GM18909 (cell line): ENCODE data around the gene BCAR3.
A peak's percentile ranks its signal among the peaks of the same experiment; 100 is the strongest.
"Not testable (repeated sequence)": the region's sequence is repeated elsewhere in the genome, so short reads cannot be mapped to it uniquely, and the experiment has no call there.

Source experiments
- ATAC-seq: cut with Tn5 transposase; IDR thresholded peaks from one replicate; pipeline ENCODE4 v1.9.1; 2021; ENCODE audit warnings: mild to moderate bottlenecking; ENCODE audit not compliant: unreplicated experiment, poor library complexity

BCAR3 gene

DNA sequence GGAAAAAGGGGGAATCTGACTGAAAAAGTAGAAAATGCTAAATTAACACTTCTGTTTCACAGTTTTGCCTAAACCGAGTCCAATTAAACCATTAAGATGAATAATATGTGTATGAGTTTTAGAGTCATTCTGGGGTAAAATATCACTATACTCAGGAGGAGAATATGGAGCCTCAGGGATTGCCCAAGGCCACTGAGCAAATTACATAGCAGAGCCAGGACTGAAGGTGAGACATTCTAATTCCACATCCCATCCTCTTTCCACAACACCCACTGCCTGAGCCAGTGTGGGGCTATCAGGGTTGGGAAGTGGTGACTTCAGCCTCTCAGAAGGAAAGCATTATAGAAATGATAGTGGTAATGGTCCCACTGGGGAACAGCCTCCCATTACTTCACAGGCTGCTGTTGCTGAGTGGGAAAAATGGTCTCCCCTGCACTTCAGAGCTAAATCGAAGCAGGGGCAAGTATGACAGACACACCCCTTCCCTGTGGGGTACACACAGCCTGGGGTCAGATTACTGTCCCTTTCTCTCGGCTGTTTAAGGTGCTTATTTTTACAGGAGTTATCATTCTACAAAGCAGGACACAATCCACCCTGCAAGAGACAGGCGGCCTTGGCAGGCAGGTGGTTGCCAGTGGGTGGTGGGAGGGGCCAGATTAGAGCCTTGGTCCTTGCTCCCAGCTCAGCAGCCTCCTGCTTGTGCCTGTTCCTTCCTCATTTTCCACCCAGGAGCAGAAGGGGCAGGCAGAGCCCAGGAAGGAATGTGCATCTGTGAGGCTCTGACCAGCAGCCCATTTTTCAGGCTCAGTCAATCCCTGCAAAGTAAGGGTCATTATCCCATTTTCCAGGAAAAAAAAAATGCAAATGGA, 9.5 kb upstream of the BCAR3 start:
- no peak for ATAC-seq

DNA sequence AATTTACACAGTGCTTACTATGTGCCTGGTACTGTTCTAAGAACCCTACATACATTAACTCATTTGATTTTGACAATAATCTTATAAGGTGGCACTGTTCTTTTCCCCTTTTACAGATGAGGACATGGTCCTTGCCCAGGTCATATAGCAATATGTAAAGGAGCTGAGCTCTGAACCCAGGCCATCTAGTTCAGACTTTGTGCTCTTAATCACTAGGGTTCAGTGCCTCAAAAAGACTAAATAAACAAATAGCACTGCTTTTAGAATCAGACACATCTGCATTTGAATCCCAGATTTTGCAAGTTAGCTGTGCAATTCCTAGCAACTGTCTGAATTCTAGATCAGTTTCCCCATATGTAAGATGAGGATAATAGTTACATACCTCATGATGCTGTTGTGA, 8.7 kb upstream of the BCAR3 start:
- no peak for ATAC-seq

DNA sequence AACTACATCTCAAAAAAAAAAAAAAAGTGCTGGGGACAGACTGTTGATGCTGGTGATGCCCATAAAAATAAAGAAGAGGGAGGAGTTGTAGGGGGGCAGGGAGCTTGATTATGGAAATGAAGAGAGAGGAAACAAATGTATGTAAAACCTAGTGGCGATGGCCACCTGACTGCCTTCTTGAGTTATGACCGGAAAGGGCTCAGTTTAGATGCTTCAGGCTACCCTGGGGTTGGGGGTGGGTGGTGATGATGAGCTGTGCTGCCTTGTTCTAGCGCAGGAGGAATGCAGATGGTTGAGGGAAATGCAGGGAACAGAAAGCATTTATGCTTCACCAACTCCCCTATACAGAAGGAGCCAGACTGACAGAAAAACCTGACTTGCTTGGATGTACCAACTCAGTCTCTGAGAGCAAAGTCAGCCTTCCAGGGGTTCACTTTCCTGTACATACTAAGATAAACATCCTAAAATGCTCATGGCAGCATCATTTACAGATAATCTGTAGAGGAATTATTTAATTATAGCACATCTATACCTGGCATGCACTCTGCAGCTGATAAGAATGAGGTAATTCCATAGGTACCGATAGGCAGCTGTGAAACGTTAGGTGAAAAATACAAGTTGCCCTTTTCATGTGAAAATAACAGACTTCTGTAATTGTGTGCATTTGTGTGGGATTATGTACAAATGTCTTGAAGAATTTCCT, 8.0 kb upstream of the BCAR3 start:
- ATAC-seq, result no peak

DNA sequence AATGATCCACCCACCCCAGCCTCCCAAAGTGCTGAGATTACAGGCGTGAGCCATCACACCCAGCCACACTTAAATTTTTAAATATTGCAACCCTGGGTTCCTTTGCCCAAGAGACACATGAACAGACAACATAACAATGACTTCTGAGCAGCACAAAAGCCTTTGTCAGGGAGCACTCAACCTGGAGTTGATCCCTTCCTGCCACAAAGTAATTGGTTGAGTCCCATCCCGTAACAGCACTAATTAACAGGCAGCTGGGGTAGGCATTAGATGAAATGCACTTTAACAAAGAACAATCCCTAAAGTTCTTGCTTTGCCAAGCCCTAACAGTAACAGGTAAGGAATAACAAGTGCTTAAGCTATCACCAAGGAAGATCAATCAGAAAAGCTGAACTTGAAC, 5.9 kb upstream of the BCAR3 start:
- ATAC-seq, result no peak

DNA sequence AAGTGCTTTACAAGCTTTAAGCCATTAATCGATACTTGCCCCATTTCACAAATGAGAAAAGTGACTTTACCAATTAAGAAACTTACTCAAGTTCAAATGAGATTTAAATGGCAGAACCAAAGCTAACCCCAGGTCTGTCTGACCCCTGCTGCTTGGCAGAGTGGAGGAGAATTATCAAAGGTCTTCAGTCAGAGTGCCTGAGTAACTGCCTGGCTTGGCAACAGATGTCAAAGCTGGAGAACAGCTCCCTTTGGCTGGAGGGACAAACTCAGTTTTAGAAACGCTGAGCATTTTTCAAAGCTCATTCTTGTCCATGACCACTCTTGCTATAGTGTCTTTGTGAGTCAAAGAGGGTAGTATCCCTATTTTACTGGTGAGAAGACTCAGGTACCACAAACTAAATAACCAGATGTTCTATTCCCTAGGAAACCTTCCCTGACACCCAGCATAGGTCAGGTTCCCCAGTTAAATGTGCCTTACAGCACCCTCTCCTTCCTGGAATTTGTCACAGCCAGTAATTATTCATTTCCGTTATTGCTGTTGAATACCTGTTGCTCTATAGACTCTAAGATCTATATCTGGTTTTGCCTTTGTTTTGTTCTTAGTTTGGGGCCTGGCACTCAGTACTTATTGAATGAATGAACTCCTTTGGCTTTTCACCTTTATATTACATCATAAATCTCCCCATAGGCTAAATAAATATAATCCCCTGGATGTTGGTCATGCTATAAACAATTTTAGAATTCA, 5.0 kb upstream of the BCAR3 start:
- ATAC-seq, result no peak

DNA sequence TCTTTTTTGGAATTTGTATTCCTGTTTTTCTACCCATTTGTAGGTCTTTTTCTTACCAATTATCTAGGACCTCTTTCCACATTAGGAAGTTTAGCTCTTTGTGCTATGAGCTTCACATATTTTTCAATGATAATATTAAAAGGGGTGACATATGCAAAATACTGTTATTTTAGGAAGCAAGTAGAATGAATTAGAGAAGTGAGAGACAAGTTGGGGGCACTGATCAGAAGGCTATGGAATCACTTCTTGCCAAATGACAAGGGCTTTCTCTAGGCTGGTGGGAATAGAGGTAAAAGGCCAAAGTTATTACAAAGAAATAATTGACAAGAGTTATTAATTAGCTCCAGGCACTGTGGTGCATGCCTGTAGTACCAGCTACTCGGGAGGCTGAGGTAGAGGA, 4.3 kb upstream of the BCAR3 start:
- no peak for ATAC-seq

DNA sequence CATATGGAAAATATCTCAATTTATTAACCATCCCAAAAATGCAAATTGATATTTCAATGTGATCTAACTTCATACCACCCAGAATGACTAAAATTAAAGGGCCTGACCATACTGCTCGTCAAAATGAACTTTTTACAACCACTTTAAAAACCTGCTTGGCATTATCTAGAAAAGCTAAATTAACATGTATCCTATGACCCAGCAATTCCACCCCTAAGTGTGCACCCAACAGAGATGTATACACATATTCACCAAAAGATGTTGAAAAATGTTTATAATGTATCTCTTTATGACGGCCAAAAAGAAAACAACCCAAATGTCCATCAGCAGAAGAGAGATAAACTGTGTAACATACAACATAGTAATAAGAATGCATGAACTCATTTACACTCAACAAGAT, 1.6 kb upstream of the BCAR3 start:
- ATAC-seq, result no peak

DNA sequence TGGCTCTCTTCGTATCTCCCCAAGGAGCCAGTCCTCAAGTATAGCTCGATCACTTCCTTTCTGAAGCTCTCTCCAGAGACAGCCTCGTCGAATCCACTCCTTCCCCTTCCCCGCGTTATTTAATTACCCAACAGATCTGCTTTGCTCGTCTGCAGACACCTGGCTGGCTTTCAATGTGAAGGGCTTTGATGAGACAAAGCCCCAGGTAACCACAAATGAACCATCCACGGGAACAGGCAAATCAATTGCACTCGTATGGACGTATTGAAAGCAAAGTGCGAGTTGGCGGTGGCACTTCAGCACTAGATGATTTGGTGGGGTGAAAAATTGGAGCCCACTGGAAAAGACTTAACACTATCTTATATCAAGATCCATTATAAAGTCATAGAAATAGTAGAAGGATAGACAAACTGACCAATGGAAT, 364 bp upstream of the BCAR3 start:
- ATAC-seq, result no peak

DNA sequence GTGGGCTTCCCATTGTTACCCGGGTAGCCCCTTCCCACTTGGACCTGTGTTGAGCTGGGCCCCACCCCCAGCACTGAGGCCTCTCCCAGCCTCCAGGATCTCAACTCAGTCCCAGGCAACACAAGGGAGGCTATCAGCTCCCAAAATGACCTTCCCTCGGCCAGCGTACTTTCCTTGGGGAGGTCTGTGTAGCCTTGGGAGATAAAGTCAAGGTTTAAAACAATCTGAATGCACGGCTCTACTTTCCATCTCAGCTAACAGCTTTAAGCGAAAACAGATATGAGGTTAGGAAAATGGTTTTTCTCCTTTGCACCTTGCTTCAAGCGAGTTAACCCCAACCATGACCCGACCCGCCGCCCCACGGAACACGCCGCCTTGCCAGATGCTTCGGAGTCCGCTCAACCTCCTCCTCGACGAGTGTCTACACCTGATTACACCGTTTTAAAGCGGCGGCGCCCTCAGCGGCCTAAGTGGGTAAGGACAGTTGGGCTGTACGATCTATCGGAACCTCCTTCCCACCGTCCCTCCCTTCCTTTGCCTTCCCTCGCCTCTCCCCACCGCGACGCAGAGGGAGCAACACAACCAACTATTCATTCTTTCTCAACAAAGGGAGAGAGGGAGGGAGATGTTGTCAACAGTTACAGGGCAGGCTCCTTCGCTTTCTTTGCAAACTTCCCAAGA, 1.1 kb downstream of the BCAR3 start:
- peak; percentile 67 for ATAC-seq

DNA sequence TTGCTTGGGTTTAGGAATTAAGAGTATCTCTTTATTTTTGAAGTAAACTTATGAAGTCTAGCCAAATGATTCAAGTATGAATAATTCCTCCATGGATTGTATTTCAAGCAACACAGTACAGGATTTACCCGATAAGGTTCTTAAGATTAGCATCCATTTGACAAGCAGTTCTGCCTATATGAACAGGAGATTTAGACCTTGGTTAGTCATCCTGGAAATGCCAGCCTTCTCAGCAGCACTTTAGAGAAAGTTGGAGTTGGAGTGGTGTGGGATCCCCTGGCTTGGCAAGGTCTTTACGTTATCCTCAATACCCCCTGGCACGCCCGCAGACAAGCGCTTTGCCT, 1.6 kb downstream of the BCAR3 start:
- ATAC-seq, result no peak

DNA sequence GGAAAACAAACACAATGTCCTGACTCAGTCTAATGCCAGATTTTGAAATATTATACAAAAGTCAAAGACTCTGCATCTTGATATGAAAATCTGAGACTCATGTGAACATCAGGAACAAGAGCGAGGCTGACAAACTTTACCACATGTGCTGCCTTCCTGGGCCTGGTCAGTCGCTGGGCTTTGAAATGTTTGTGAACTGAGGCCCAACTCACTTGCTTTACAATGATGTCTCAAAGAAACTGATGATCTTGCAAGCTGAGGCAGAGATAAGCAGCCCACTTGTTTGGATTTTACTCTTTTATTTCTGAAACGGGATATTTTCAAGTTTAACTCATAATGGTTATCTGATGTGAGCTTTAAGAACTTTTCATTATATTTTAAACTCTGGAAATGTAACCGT, 2.1 kb downstream of the BCAR3 start:
- ATAC-seq, result no peak

DNA sequence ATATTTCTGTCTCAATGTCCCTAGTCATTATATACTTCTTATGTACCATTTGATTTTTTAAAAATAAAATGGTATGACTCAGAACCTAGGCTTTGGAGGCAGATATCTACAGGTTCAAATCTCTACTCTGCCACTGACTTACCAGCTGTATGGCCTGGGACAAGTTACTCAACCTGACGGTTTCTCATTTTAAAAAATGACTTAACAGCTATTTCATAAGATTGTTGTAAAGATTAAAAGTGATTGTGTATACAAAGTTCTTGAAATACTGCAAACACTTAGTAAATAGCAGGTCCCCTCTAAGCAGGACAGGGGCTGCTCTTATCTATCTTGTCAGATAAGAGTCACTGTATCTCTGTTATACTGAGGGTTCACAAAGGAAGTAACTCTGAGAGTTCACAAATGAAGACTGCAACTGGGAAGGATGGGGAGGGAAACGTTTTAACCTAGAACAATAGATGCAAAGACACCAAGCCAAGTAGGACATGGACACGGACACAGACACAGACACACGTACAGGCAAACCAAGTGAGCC, 2.6 kb downstream of the BCAR3 start:
- ATAC-seq, result no peak

DNA sequence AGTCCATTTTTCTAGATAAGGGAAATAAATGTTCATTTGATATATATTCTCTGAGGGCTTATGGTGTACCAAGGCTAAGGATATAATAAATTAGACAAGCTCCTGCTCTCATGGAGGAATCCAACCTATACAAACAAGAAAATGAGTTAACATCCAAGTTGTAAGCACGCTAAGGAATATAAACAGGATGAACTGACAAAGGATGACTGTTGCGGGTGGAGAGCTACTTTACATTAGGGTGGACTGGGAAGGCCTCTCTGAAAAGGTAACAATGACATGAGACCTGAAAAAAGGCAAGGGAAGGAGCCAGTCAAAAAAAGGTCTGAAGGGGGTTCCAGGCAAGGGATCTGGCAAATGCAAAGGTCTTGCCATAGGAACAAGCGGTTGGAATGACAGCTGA, 3.1 kb downstream of the BCAR3 start:
- ATAC-seq, result no peak

DNA sequence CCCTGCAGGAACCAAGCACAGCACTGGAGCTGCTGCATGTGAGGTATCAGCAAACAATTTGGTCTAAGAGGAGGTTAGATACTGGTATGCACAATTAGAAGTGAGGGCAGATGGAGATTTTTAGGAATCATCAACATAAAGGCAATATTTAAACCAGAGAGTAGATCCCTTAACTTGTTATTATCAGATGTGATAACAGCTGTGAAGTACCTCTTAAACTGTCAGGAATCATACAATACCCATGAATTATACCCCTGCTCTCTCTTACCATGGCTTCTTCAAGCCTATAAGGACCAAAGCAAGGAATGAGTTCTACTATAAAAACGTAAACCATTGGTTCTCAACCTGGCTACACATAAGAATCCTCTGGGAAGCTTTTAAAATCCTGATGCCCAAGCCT, 3.9 kb downstream of the BCAR3 start:
- no peak for ATAC-seq

DNA sequence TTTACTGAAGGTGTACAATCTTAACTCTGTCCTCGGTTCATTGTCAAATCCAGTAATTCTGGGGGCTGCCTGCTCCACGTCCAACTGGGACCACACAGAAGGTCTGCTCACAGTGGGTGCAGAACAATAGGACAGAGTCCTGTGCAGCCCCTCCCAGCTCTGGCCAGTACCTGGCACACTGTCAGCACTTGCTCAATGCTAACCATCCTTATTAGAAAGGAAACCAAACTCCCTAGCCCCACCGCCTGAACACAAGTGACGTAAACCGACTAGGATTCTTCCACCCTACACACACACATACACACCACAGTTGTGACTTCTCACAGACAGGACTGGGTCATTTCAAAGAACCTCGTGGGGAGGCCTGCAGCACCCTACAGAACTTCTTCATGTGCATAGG, 5.2 kb downstream of the BCAR3 start:
- no peak for ATAC-seq

DNA sequence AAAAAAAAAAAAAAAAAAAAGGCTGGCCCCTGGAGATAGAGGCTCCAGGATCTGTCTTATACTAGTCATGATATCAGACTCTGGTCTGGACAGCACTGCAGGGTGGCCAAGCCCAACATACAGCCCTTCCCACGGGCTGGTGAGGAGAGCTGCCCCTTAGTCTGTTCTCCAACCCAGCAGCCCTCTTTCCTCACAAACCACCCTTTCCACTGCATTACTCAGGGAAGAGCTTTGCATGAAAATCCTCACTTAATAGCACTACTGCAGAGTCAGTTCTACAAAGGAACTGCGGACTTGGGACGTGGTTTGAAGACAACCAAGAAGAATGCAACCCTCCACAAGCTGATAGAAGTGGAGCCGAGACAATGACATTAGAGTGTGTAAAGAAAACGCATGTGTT, 5.7 kb downstream of the BCAR3 start:
- no peak for ATAC-seq

DNA sequence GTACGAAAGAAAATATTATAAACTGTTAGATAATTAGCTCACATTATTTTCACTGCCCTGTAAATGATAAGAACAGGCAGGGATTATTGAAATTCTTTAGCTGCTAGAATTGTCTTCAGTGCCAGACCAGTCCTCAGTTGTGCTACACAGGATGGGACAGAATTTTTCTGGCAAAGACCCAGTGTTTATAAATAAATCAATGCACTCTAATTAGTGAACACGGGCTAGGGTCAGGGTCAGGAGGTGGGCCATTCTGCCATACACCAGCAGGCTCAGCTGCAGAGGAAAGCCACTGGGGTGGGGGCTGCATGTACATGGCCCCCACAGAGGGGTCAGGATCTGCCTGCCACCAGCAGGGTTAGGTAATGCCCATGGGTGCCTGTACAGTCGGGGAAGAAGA, 6.4 kb downstream of the BCAR3 start:
- no peak for ATAC-seq

DNA sequence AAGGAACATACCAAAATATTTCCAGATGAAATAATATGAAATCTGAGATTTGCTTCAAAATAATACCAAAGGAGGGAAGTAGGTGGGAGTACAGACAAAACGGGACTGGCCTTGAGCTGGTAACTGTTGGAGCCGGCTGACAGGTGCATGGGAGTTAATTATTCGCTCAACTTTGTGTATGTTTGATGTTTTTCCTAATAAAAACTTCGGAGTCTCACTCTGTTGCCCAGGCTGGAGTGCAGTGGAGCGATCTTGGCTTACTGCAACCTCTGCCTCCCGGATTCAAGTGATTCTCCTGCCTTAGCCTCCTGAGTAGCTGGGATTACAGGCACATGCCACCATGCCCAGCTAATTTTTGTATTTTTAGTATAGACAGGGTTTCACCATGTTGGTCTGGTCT, 7.6 kb downstream of the BCAR3 start:
- not testable (repeated sequence) for ATAC-seq

DNA sequence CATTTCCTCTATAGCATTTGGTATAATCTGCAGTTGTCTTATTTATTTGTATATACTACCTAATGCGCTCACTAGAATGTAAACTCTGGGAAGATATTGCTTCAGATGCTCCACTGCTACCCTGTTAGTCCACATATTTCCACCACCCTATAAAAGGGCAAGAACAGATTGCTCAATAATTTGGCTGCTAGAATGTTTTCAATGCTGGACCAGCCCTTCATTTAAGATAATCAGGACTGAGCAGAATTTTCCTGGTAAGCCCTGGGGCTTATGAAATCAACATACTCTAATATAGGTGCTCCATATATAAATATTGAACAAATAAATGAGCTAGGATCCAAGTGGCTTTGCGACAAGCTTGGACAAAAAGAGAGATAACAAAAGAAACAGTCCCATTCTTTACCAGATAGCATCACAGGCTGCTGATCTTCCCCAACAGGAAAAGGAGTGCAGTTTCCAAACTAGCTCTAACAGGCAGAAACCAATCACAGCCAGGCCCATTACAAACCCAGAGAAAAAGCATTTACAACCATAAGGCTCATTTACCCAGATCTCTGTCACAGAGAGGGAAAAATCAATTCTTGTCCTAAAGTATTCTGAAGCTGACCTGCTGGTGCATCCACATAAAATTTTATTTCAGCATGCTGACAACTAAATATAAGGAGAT, 8.3 kb downstream of the BCAR3 start:
- ATAC-seq, result no peak
